HepG2 (cell line): ENCODE data around the gene PRSS36. TPM values are rescaled to one million over a fixed set of nuclear protein-coding genes. Genes with fewer than 3 reads are reported as not detected.
"Not testable (repeated sequence)": the region's sequence is repeated elsewhere in the genome, so short reads cannot be mapped to it uniquely, and the experiment has no call there.

Experiments used
- ATAC-seq: fragments of 200-7000 bp; cut with Tn5 transposase; 3 replicates; pipeline ENCODE4 v1.9.1; 2020; ENCODE audit warnings: mild to moderate bottlenecking, moderate library complexity
- BruUV-seq: library from RNA; stranded (reverse); fragments of 400-500 nt; replicated peaks from 2 replicates; lab custom pipeline; 2021; lab: Mats Ljungman, UMichigan
- CTCF ChIA-PET: fragments of 300-600 bp; formaldehyde crosslinking; extraction: SDS; loops from one replicate; lab custom pipeline; 2021; ENCODE audit warnings: low total read pairs, inconsistent platforms, low intra/inter-chr PET ratio; lab: Yijun Ruan, JAX
- POLR2A ChIA-PET: fragments of 350-600 bp; sonication (Branson Sonifier 250); formaldehyde crosslinking; loops from one replicate; lab custom pipeline; 2020; ENCODE audit warnings: antibody characterized with exemption, inconsistent platforms; lab: Yijun Ruan, JAX
- DNase-seq: peaks from one replicate; pipeline ENCODE4 v3.0.0-alpha.2; 2015; ENCODE audit warnings: low spot score
- FAIRE-seq: peaks from 3 replicates; lab custom pipeline; 2011; peaks lifted over from hg19 to GRCh38; lab: Jason Lieb, UNC
- H2AFZ ChIP-seq: one replicate; pipeline ENCODE4 v1.6.1; 2011; ENCODE audit warnings: low read length, inconsistent platforms
- H3K27ac ChIP-seq: fragments of 300-600 bp; 3 replicates; pipeline ENCODE4 v1.8.0; 2011; ENCODE audit warnings: mixed run types, mild to moderate bottlenecking, mixed read lengths, low read length, inconsistent platforms; ENCODE audit not compliant: insufficient read depth; ENCODE audit errors: extremely low read length
- H3K27me3 ChIP-seq, 2 experiments: fragments of 200-600 bp in 1 of 2; 2 replicates in 1 of 2; 3 replicates in 1 of 2; pipeline versions ENCODE4 v1.6.0 to v1.8.0; 2011; ENCODE audit warnings: low read length in 2 of 2, mild to moderate bottlenecking in 2 of 2, moderate library complexity in 2 of 2, inconsistent platforms in 1 of 2; ENCODE audit not compliant: insufficient read depth in 2 of 2, control insufficient read depth in 1 of 2
- H3K36me3 ChIP-seq, 2 experiments: fragments of 200-600 bp in 1 of 2; replicated peaks in 1 of 2; 2 replicates in 1 of 2; 3 replicates in 1 of 2; pipeline versions ENCODE4 v1.5.1 to v1.8.0; 2011; ENCODE audit warnings: low read length in 2 of 2, inconsistent platforms in 1 of 2; ENCODE audit not compliant: insufficient read depth in 2 of 2, control insufficient read depth in 1 of 2
- H3K4me1 ChIP-seq: 2 replicates; pipeline ENCODE4 v1.5.1; 2012; ENCODE audit warnings: low read length, inconsistent platforms; ENCODE audit not compliant: insufficient read depth
- H3K4me2 ChIP-seq: 2 replicates; pipeline ENCODE4 v1.6.0; 2011; ENCODE audit warnings: low read depth, low read length, inconsistent platforms
- H3K4me3 ChIP-seq, 3 experiments: fragments of 200-600 bp in 1 of 3; sonication (generic), shearing (Covaris generic) in 1 of 3; replicated peaks in 1 of 3; 2 replicates each; pipeline ENCODE4 v1.5.1; 2011 to 2016; ENCODE audit warnings: low read length in 3 of 3, inconsistent platforms in 2 of 3, low read depth in 2 of 3, mild to moderate bottlenecking in 2 of 3, control low read depth in 1 of 3, mixed read lengths in 1 of 3; ENCODE audit not compliant: insufficient read depth in 1 of 3
- H3K79me2 ChIP-seq: one replicate; pipeline ENCODE4 v1.6.1; 2011; ENCODE audit warnings: low read length, inconsistent platforms; ENCODE audit not compliant: insufficient read depth
- H3K9ac ChIP-seq: 2 replicates; pipeline ENCODE4 v1.6.0; 2011; ENCODE audit warnings: mild to moderate bottlenecking, low read depth, low read length, inconsistent platforms; ENCODE audit not compliant: insufficient read depth
- H3K9me3 ChIP-seq: 2 replicates; pipeline ENCODE4 v1.5.1; 2012; ENCODE audit warnings: mild to moderate bottlenecking, low read length
- H4K20me1 ChIP-seq: 2 replicates; pipeline ENCODE4 v1.6.0; 2011; ENCODE audit warnings: inconsistent platforms, mild to moderate bottlenecking, low read length, moderate library complexity; ENCODE audit not compliant: insufficient read depth
- CCDC6 ChIP-seq: sonication (generic); formaldehyde crosslinking; IDR thresholded peaks from 2 replicates; pipeline ENCODE4 v1.8.1; 2022; ENCODE audit warnings: mild to moderate bottlenecking, missing genetic modification reagents, moderate library complexity
- ESRRA ChIP-seq: sonication (generic); formaldehyde crosslinking; IDR thresholded peaks from 2 replicates; pipeline ENCODE4 v1.5.1; 2020; ENCODE audit warnings: mild to moderate bottlenecking, low read depth, missing genetic modification reagents
- FOSL1 ChIP-seq: sonication (generic); formaldehyde crosslinking; IDR thresholded peaks from 2 replicates; pipeline ENCODE4 v1.9.0; 2021; ENCODE audit warnings: missing genetic modification reagents, borderline replicate concordance
- FOSL2 ChIP-seq: sonication (generic); formaldehyde crosslinking; IDR thresholded peaks from 2 replicates; pipeline ENCODE4 v1.4.0; 2020; ENCODE audit warnings: missing genetic modification reagents
- GLI4 ChIP-seq: sonication (generic); formaldehyde crosslinking; IDR thresholded peaks from 2 replicates; pipeline ENCODE4 v1.5.1; 2020; ENCODE audit warnings: missing genetic modification reagents, mild to moderate bottlenecking, moderate library complexity, borderline replicate concordance
- HOXA9 ChIP-seq: sonication (generic); formaldehyde crosslinking; IDR thresholded peaks from 2 replicates; pipeline ENCODE4 v1.8.1; 2022; ENCODE audit warnings: missing genetic modification reagents, mild to moderate bottlenecking, moderate library complexity, borderline replicate concordance
- KAT7 ChIP-seq: IDR thresholded peaks from 2 replicates; pipeline ENCODE4 v1.6.1; 2018; ENCODE audit warnings: borderline replicate concordance, missing compliant biosample characterization
- KLF11 ChIP-seq: IDR thresholded peaks from 2 replicates; pipeline ENCODE4 v1.6.1; 2016; ENCODE audit warnings: missing compliant biosample characterization
- LCORL ChIP-seq, 2 experiments: fragments of 450-650 bp in 1 of 2; sonication (generic) in 1 of 2; formaldehyde crosslinking in 1 of 2; IDR thresholded peaks; 2 replicates each; pipeline versions ENCODE4 v1.5.0 to v1.6.1; 2017 to 2020; ENCODE audit warnings: antibody characterized with exemption in 1 of 2, missing genetic modification reagents in 1 of 2
- NFIB ChIP-seq: sonication (generic); formaldehyde crosslinking; IDR thresholded peaks from 2 replicates; pipeline ENCODE4 v1.9.0; 2021; ENCODE audit warnings: missing genetic modification reagents, mild to moderate bottlenecking, borderline replicate concordance
- NFKB2 ChIP-seq: sonication (generic); formaldehyde crosslinking; IDR thresholded peaks from 2 replicates; pipeline ENCODE4 v1.4.0; 2020; ENCODE audit warnings: missing genetic modification reagents, borderline replicate concordance
- POLR2AphosphoS5 ChIP-seq: IDR thresholded peaks from 2 replicates; pipeline ENCODE4 v1.6.1; 2012; ENCODE audit warnings: low read depth, low read length
- SNRNP70 ChIP-seq: fragments of 200-400 bp; formaldehyde crosslinking; IDR thresholded peaks from 2 replicates; pipeline ENCODE4 v1.6.1; 2017; ENCODE audit warnings: mild to moderate bottlenecking, low read depth, low read length, moderate library complexity
- STAT5B ChIP-seq: sonication (generic); formaldehyde crosslinking; IDR thresholded peaks from 2 replicates; pipeline ENCODE4 v1.4.0; 2020; ENCODE audit warnings: missing genetic modification reagents
- SUZ12 ChIP-seq: fragments of 150-350 bp; IDR thresholded peaks from 2 replicates; pipeline ENCODE4 v1.6.1; 2014; ENCODE audit warnings: low read depth, low read length
- TRIM24 ChIP-seq: sonication (generic); formaldehyde crosslinking; IDR thresholded peaks from 2 replicates; pipeline ENCODE4 v1.8.0; 2022; ENCODE audit warnings: mild to moderate bottlenecking, missing genetic modification reagents
- ZBTB7B ChIP-seq: sonication (generic); formaldehyde crosslinking; IDR thresholded peaks from 2 replicates; pipeline ENCODE4 v1.4.0; 2020; ENCODE audit warnings: missing genetic modification reagents
- WGBS: methylation state at CpG from one replicate; pipeline ENCODE4 v1.1.6; 2017; ENCODE audit warnings: low lambda C conversion rate; 5-methylcytosine and 5-hydroxymethylcytosine counted together
- in situ Hi-C: cut with HindIII; loops from 2 replicates; pipeline ENCODE4 v1.10.0; 2017; ENCODE audit warnings: low pct_unique_long_range_greater_than_20kb; ENCODE audit not compliant: extremely low pct_ligation_motif_present
- intact Hi-C: fragments of 100-400 bp; cut with micrococcal nuclease; formaldehyde crosslinking; loops from one replicate; pipeline ENCODE4 v1.10.0; 2022; ENCODE audit not compliant: unreplicated experiment
- polyA plus RNA-seq, 8 experiments: library from polyadenylated mRNA; depleted of rRNA in 3 of 8; stranded (reverse) in 7 of 8; unstranded in 1 of 8; fragments of >200 nt; fragmentation: Illumina TruSeq in 4 of 8; extraction: Trizol in 4 of 8; gene quantifications; 2 replicates each; pipeline versions ENCODE4 v1.2.1 to v1.2.3, GENCODE V29; 2011 to 2016; ENCODE audit warnings: low read depth in 4 of 8, missing spikeins in 1 of 8, mixed read lengths in 1 of 8; ENCODE audit not compliant: insufficient read depth in 1 of 8
- total RNA-seq, 5 experiments: library from RNA; depleted of rRNA; stranded (reverse); fragments of >200 nt; fragmentation: Illumina TruSeq; extraction: Trizol; gene quantifications; 2 replicates each; pipeline ENCODE4 v1.2.3, GENCODE V29; 2016; ENCODE audit warnings: low read depth in 1 of 5

The PRSS36 gene
- total and polyA plus RNA-seq, 2 of the 13 experiments (the other 11 are each of a cell fraction or from before 2014, with no cell fraction given) = 1.5 to 2.1 TPM

DNA sequence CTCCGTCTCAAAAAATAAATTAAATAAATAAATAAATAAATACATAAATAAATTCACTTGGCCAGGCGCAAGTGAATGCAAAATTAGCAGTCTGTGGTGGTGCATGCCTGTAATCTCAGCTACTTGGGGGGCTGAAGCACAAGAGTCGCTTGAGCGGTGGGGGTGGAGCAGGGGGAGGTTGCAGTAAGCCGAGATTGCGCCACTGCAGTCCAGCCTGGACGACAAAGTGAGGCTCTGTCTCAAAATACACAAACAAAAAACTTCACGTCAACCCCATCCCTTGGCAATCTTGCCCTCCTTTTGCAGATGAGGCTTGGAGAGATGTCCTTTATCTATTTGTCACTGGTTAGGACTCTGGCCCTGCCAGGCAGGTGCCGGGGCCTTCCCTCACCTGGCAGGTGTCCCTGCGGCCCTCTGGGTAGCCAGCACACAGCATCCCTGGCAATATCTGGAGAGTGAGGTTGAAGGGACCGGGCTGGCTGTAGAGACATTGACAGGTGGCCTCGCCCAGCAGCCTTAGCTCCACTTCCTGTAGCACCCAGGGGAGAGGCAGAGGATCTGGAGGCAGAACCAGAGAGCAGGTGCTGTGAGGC lies 4.4 kb downstream of the PRSS36 start (continued):
- TF ChIP-seq ZBTB7B (CRISPR knock-in tag) = 0 out of 2 replicates have a peak, but pooled peaks have one; percentile 31
- TF ChIP-seq STAT5B (CRISPR knock-in tag) = no peak
- TF ChIP-seq KAT7 (CRISPR knock-in tag) = no peak
- no peak for TF ChIP-seq CCDC6 (CRISPR knock-in tag)
- no peak for TF ChIP-seq POLR2AphosphoS5
- TF ChIP-seq SNRNP70 = no peak
- TF ChIP-seq NFKB2 = no peak
- TF ChIP-seq LCORL (IDR thresholded peaks at IDR 0.05) = no peak
- 0 out of 2 replicates have a peak, but pooled peaks have one; percentile 21 for TF ChIP-seq LCORL (CRISPR knock-in tag; IDR thresholded peaks at IDR 0.05)
- 0 out of 2 replicates have a peak, but pooled peaks have one; percentile 15 for TF ChIP-seq FOSL2 (CRISPR knock-in tag)
- TF ChIP-seq TRIM24 (CRISPR knock-in tag) = no peak
- TF ChIP-seq GLI4 = no peak
- no peak for TF ChIP-seq ESRRA (CRISPR knock-in tag)
- no peak for TF ChIP-seq FOSL1 (CRISPR knock-in tag)
- TF ChIP-seq HOXA9 (CRISPR knock-in tag) = no peak
- TF ChIP-seq KLF11 (CRISPR knock-in tag) = no peak
- TF ChIP-seq SUZ12 = no peak
- 0 out of 2 replicates have a peak, but pooled peaks have one; percentile 37 for TF ChIP-seq NFIB (CRISPR knock-in tag)

GRCh38 chr16:31144418-31144817 lies 5.4 kb downstream of the PRSS36 start:
- H3K4me2 ChIP-seq, H3K4me3 ChIP-seq, ATAC-seq, H3K9ac ChIP-seq, H2AFZ ChIP-seq, CTCF ChIA-PET, H4K20me1 ChIP-seq, in situ Hi-C loops, H3K79me2 ChIP-seq, FAIRE-seq, BruUV-seq, H3K36me3 ChIP-seq, DNase-seq, H3K9me3 ChIP-seq, H3K27ac ChIP-seq: not testable (repeated sequence)
- peaks cover 0 to 27% of the 10 kb centered on the region in 2 experiments; a peak in 4 of 5 replicates for H3K27me3 ChIP-seq
- WGBS = 81% methylated on average over 7 of the region's 7 CpGs
- peaks cover 54% of the 10 kb centered on the region for H3K4me1 ChIP-seq
- intact Hi-C loops = loop anchor here (5.0 to 10.0 kb wide), 2 partner anchors 147 to 190 kb away; partner anchors contain the start of gene SETD1A
- POLR2A ChIA-PET = interaction anchor here (1.0 to 11.4 kb wide), 4 partner anchors 23 to 305 kb away, joined by 3 to 275 read pairs (median 34); partner anchors contain the start of genes FUS and KAT8
